MCF 10A (cell line): Measurements from ENCODE around the gene ABCC1. TPM values are rescaled to one million over a fixed set of nuclear protein-coding genes. Genes with fewer than 3 reads are reported as not detected.

ENCODE experiments used
- BruUV-seq: library from RNA; stranded (reverse); fragments of 400-500 nt; replicated peaks from 2 replicates; lab custom pipeline; 2021; lab: Mats Ljungman, UMichigan
- CTCF ChIA-PET: fragments of 300-600 bp; sonication (Branson Sonifier 250); formaldehyde crosslinking; extraction: SDS; loops from one replicate; lab custom pipeline; 2021; ENCODE audit warnings: antibody characterized with exemption, inconsistent platforms; lab: Yijun Ruan, JAX
- POLR2A ChIA-PET: fragments of 300-600, 350-650 bp; sonication (Branson Sonifier 250); formaldehyde crosslinking; extraction: SDS; loops from one replicate; lab custom pipeline; 2020; ENCODE audit warnings: antibody characterized with exemption, inconsistent platforms; lab: Yijun Ruan, JAX
- DNase-seq: peaks from one replicate; pipeline ENCODE4 v3.0.0-alpha.2; 2018; ENCODE audit not compliant: unreplicated experiment
- H3K27ac Mint-ChIP-seq: one replicate; pipeline ENCODE4 v1.8.0; 2022; ENCODE audit warnings: mild to moderate bottlenecking, low read depth, mixed read lengths; ENCODE audit not compliant: unreplicated experiment
- H3K27me3 Mint-ChIP-seq: one replicate; pipeline ENCODE4 v1.8.0; 2022; ENCODE audit warnings: mixed read lengths; ENCODE audit not compliant: insufficient read depth, unreplicated experiment
- H3K36me3 Mint-ChIP-seq: one replicate; pipeline ENCODE4 v1.8.0; 2022; ENCODE audit warnings: mild to moderate bottlenecking, moderate library complexity, mixed read lengths; ENCODE audit not compliant: insufficient read depth, unreplicated experiment
- H3K4me1 Mint-ChIP-seq: one replicate; pipeline ENCODE4 v1.8.0; 2022; ENCODE audit warnings: mixed read lengths; ENCODE audit not compliant: insufficient read depth, unreplicated experiment
- H3K4me3 Mint-ChIP-seq: one replicate; pipeline ENCODE4 v1.8.0; 2022; ENCODE audit warnings: mild to moderate bottlenecking, moderate library complexity, mixed read lengths; ENCODE audit not compliant: unreplicated experiment
- H3K9me3 Mint-ChIP-seq: one replicate; pipeline ENCODE4 v1.8.0; 2022; ENCODE audit warnings: mixed read lengths; ENCODE audit not compliant: unreplicated experiment
- intact Hi-C: fragments of 100-400 bp; cut with micrococcal nuclease; formaldehyde crosslinking; loops from 2 replicates; pipeline ENCODE4 v1.14.1; 2022
- total RNA-seq: library from RNA; stranded (reverse); gene quantifications from 2 replicates; pipeline ENCODE4 v1.2.3, GENCODE V29; 2022
- TF ChIP-seq, protein P1 (sequence below): fragments of 200-600 bp; IDR thresholded peaks from one replicate; pipeline ENCODE4 v1.8.0; 2022; ENCODE audit warnings: antibody characterized with exemption, mild to moderate bottlenecking; ENCODE audit not compliant: unreplicated experiment

Gene ABCC1
- total RNA-seq, 1 experiment from 2014 or later: 72.5 TPM

- no peak overlapping the region for H3K27ac Mint-ChIP-seq
- no peaks in the 10 kb centered on the region for H3K9me3 Mint-ChIP-seq
- intact Hi-C loops: no loop called here
- peaks cover 85% of the 10 kb centered on the region for H3K36me3 Mint-ChIP-seq
- H3K4me3 Mint-ChIP-seq: no peak overlapping the region
- CTCF ChIA-PET: interaction anchor here (1.7 to 3.4 kb wide), 2 partner anchors 11 to 372 kb away, joined by 5 to 11 read pairs; no protein-coding TSS in a partner anchor
- TF ChIP-seq, protein P1, sequence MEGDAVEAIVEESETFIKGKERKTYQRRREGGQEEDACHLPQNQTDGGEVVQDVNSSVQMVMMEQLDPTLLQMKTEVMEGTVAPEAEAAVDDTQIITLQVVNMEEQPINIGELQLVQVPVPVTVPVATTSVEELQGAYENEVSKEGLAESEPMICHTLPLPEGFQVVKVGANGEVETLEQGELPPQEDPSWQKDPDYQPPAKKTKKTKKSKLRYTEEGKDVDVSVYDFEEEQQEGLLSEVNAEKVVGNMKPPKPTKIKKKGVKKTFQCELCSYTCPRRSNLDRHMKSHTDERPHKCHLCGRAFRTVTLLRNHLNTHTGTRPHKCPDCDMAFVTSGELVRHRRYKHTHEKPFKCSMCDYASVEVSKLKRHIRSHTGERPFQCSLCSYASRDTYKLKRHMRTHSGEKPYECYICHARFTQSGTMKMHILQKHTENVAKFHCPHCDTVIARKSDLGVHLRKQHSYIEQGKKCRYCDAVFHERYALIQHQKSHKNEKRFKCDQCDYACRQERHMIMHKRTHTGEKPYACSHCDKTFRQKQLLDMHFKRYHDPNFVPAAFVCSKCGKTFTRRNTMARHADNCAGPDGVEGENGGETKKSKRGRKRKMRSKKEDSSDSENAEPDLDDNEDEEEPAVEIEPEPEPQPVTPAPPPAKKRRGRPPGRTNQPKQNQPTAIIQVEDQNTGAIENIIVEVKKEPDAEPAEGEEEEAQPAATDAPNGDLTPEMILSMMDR: no peak
- H3K4me1 Mint-ChIP-seq: no peaks in the 10 kb centered on the region
- BruUV-seq: no TSS peak
- POLR2A ChIA-PET: no interaction called here
- DNase-seq: no peak
- H3K27me3 Mint-ChIP-seq: no peaks in the 10 kb centered on the region
These were observed 188.7 kb downstream of the ABCC1 start for GRCh38 chr16:16138034-16138635.

DNA sequence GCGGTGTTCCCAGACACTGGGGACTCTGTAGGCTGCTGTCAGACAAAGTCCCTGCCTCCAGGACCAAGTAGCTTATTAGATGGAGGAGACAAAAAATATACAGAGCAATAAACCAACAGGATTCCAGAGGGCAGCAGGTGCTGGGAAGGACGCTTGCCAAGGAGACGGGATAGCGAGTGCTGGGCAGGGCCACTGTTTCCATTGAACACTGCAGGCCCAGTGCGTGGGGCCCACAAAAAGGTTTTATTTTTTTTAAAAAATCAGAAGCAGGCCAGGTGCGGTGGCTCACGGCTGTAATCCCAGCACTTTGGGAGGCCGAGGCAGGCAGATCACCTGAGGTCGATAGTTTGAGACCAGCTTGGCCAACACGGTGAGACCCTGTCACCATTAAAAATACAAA is 189.6 kb downstream of the ABCC1 start:
- CTCF ChIA-PET: interaction anchor here (0.5 to 1.7 kb wide), 2 partner anchors 12 to 362 kb away, joined by 3 to 5 read pairs; no protein-coding TSS in a partner anchor
- Mint-ChIP-seq H3K36me3 (peaks cover 77% of the 10 kb centered on the region), H3K4me1 (no peaks in the 10 kb centered on the region), H3K9me3 (no peaks in the 10 kb centered on the region), H3K27me3 (no peaks in the 10 kb centered on the region), H3K27ac (no peak overlapping the region), H3K4me3 (no peak overlapping the region)
- no TSS peak for BruUV-seq
- intact Hi-C loops: no loop called here
- DNase-seq: no peak
- TF ChIP-seq, protein P1: no peak
- POLR2A ChIA-PET: no interaction called here

DNA sequence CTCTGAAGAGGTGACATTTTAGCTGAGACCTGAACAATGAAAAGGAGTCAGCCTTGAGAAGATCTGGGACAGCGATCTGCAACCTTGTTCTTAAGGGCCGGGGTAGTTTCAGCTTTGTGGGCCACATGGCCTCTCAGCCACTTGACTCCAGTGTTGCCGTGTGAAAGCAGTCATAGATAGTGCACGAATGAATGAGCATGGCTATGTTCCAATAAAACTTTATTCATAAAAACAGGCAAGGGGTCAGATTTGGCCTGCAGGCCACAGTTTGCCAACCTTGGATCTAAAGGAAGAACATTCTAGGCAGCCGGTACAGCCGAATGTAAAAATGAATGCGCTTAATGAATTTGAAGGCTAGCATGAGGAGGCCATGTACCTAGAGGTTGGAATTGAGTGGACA is 190.4 kb downstream of the ABCC1 start:
- Mint-ChIP-seq H3K27me3 (no peaks in the 10 kb centered on the region), H3K4me1 (peaks cover 5% of the 10 kb centered on the region), H3K9me3 (no peaks in the 10 kb centered on the region), H3K27ac (no peak overlapping the region), H3K4me3 (no peak overlapping the region), H3K36me3 (peaks cover 76% of the 10 kb centered on the region)
- BruUV-seq: no TSS peak
- TF ChIP-seq, protein P1: no peak
- intact Hi-C loops: no loop called here
- ChIA-PET POLR2A (no interaction called here), CTCF (interaction anchor here (1.7 kb wide), 1 partner anchor 13 kb away, joined by 5 read pairs; no protein-coding TSS in a partner anchor)
- DNase-seq: no peak

GRCh38 chr16:16140537-16140936 is 191.1 kb downstream of the ABCC1 start:
- no TSS peak for BruUV-seq
- intact Hi-C loops: no loop called here
- POLR2A ChIA-PET: no interaction called here
- TF ChIP-seq, protein P1: no peak
- CTCF ChIA-PET: interaction anchor here (0.6 to 1.9 kb wide), 2 partner anchors 13 to 216 kb away, joined by 3 to 9 read pairs; no protein-coding TSS in a partner anchor
- Mint-ChIP-seq H3K36me3 (peaks cover 68% of the 10 kb centered on the region), H3K27me3 (no peaks in the 10 kb centered on the region), H3K27ac (no peak overlapping the region), H3K4me1 (peaks cover 5% of the 10 kb centered on the region), H3K4me3 (no peak overlapping the region), H3K9me3 (no peaks in the 10 kb centered on the region)
- no peak for DNase-seq
